GM12892 (cell line): ENCODE data around the gene STX19.

Experiments
- POLR2A ChIP-seq: IDR thresholded peaks from 2 replicates; pipeline ENCODE4 v1.6.1; 2011; ENCODE audit warnings: low read depth, low read length, control low read depth
- TAF1 ChIP-seq: IDR thresholded peaks from 2 replicates; pipeline ENCODE4 v1.6.1; 2011; ENCODE audit warnings: low read depth, mild to moderate bottlenecking, control low read depth, low read length, borderline replicate concordance

DNA sequence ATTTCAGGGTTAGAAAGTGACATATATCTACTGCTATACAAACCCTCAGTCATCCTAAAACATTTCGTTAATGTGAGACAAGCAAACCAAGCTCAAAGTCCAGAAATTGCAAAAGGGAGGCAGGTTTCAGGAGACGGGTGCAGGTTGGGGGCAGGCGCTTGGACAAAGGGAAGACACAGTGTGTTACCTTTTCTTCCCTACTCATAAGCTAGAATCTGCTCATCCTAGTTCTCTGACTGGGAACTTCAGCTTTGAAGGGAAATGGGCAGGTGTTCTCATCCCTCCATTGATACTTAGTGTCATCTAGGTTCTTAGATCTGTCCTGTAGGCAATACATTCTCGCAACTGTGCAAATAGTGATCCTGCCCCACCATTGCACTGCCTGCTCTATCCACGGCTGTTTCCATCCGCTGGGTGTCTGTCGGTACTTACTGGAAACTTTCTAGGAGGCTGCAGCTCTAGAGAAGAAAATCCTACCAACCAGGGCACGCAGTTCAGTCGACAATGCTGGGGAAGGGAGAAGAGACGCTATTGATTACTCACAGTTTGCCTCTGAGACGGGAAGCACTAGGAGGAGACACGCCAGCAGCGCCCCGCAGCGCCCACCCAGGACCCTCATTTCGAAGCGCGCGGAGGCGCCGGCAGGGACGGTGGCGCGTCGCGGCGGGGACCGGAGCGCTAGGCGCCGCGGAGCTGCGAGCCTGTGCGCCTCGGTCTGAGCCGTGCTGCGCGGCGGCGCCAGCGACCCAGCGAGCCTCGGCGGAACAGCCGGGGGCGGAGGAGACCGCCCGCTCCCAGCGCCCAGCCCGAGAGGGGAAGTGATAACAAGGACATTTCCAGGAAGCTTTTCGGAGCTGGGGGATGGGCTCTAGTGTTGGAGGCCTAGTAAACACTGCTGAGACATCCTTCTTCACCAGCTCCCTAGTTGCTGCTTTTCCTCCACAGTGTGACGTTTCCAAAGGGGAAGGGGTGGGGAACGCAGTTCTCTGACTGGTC is 55.0 kb downstream of the STX19 start, which contains the start of gene PROS1:
- no peak for TF ChIP-seq TAF1
- TF ChIP-seq POLR2A: no peak
